Gastroesophageal sphincter (tissue), 4 donors: Measurements from ENCODE around the gene ENTPD2. TPM values are rescaled to one million over a fixed set of nuclear protein-coding genes. Genes with fewer than 3 reads are reported as not detected.

Experiments
- ATAC-seq: fragments of 150-250 bp; one replicate; pipeline ENCODE4 v1.9.1; 2016; ENCODE audit warnings: mild to moderate bottlenecking, moderate library complexity
- H3K27ac ChIP-seq, 4 donors: fragments of 200-600 bp; sonication (generic) in 3 of 4; 1 replicate in 3 of 4; 2 replicates in 1 of 4; pipeline ENCODE4 v1.5.1; 2016 to 2019
- H3K27me3 ChIP-seq: fragments of 200-600 bp; sonication (generic); one replicate; pipeline ENCODE4 v1.5.1; 2019
- H3K36me3 ChIP-seq, 2 donors: fragments of 200-600 bp; sonication (generic); one replicate each; pipeline ENCODE4 v1.5.1; 2019; ENCODE audit warnings: control low read depth in 1 of 2
- H3K4me1 ChIP-seq, 3 donors: fragments of 200-600 bp; sonication (generic); 1 replicate in 2 of 3; 2 replicates in 1 of 3; pipeline ENCODE4 v1.5.1; 2016 to 2019; ENCODE audit warnings: control low read depth in 2 of 3
- H3K4me3 ChIP-seq, 2 donors: fragments of 200-600 bp; sonication (generic); one replicate each; pipeline ENCODE4 v1.5.1; 2019; ENCODE audit warnings: mild to moderate bottlenecking in 1 of 2, moderate library complexity in 1 of 2
- H3K9me3 ChIP-seq, 3 donors: fragments of 200-600 bp; sonication (generic); one replicate each; pipeline ENCODE4 v1.5.1; 2017 to 2019; ENCODE audit warnings: control low read depth in 2 of 3
- CTCF ChIP-seq, 4 experiments: fragments of 200-600 bp in 2 of 4; fragments of 450-650 bp in 2 of 4; sonication (generic) in 1 of 4; IDR thresholded peaks; one replicate each; pipeline ENCODE4 v1.5.1; 2017 to 2019; ENCODE audit warnings: antibody characterized with exemption in 4 of 4, mild to moderate bottlenecking in 2 of 4, moderate library complexity in 2 of 4
- EP300 ChIP-seq: sonication (generic); formaldehyde crosslinking; IDR thresholded peaks from one replicate; pipeline ENCODE4 v1.6.1; 2017; ENCODE audit warnings: antibody characterized with exemption, mild to moderate bottlenecking
- POLR2A ChIP-seq, 2 donors: fragments of 450-650 bp; IDR thresholded peaks; one replicate each; pipeline ENCODE4 v1.6.1; 2017; ENCODE audit warnings: antibody characterized with exemption in 2 of 2, mild to moderate bottlenecking in 2 of 2, moderate library complexity in 1 of 2
- POLR2AphosphoS5 ChIP-seq: sonication (generic); formaldehyde crosslinking; IDR thresholded peaks from one replicate; pipeline ENCODE4 v1.6.1; 2017; ENCODE audit warnings: antibody characterized with exemption
- WGBS, 2 donors: methylation state at CpG; one replicate each; pipeline ENCODE4 v1.1.5; 2018; ENCODE audit warnings: low coverage in 1 of 2; 5-methylcytosine and 5-hydroxymethylcytosine counted together
- total RNA-seq, 4 donors: library from RNA; depleted of rRNA; stranded (reverse); fragments of >200 nt; gene quantifications; one replicate each; pipeline ENCODE4 v1.1.0, GENCODE V29; 2016

Gene ENTPD2
- total RNA-seq, 4 donors from 2014 or later, result 0.58 to 1.6 TPM; not detected in 2

DNA sequence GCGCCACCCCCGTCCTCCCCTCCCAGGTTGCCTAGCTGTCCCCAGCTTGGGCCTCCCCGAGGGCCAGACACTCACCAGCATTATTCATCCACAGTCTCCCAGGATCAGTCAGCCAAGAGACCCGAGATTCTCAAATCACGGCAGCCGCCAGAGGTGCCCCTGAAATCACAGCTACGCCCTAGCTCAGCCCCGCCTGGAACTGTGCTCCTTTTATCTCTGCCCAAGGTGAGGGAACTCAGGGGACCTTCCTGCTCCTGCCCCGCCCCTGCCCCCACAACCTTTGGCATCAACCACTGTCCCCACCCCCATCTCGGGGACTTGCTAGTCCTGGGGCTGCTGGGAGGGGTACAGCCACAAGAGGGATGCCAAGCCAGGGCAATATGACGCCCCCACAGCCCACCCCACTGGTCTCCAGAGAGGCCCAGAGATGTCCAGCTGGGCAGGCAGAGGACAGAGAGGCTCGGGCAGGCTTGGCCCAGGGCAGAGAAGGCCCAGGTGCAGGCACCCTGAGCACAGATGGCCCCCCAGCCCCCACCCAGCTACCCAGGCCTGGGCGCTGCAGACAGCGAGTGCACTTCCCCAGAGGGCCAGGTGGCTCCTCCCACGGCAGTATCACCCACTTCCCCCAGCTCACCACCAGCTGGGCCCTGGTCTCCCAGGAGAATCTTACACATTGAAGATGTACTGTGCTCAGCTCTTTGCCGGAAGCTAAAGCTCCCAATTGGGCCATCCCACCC, 21.8 kb downstream of the ENTPD2 start, which contains the start of gene FUT7:
Gene FUT7 (minus strand): TSS at position 185 of the 737 bp plus-strand sequence. CDS start 97 bp downstream, at position 88.
- H3K4me3 ChIP-seq, result no peak within 1 kb of the TSS

GRCh38 chr9:137030538-137031527, 23.0 kb downstream of the ENTPD2 start:
- TF ChIP-seq POLR2A (IDR thresholded peaks at IDR 0.05), result no peak
- TF ChIP-seq POLR2AphosphoS5, result no peak
- no peak for TF ChIP-seq CTCF (IDR thresholded peaks at IDR 0.05)
- H3K4me1 ChIP-seq, result peaks cover 0 to 51% (median 35%) of the 10 kb centered on the region in 3 donors
- H3K27ac ChIP-seq, result no peak overlapping the region
- no peak overlapping the region for H3K4me3 ChIP-seq
- 40 to 94% methylated on average over 1 to 25 of the region's 65 CpGs for WGBS, 2 donors
- peaks cover 16% of the 10 kb centered on the region for H3K27me3 ChIP-seq
- H3K9me3 ChIP-seq, result no peaks in the 10 kb centered on the region
- no peaks in the 10 kb centered on the region for H3K36me3 ChIP-seq
- ATAC-seq, result no peak

More for the DNA sequence above, 21.8 kb downstream of the ENTPD2 start, which contains the start of gene FUT7:
- Histone ChIP-seq H3K4me1 (peaks cover 0 to 41% (median 31%) of the 10 kb centered on the region in 3 donors), H3K36me3 (no peaks in the 10 kb centered on the region), H3K27ac (no peak within 1 kb of the TSS), H3K9me3 (no peaks in the 10 kb centered on the region), H3K27me3 (peaks cover 16% of the 10 kb centered on the region)
- TF ChIP-seq POLR2AphosphoS5 (no peak), POLR2A (IDR thresholded peaks at IDR 0.05) (no peak), CTCF (IDR thresholded peaks at IDR 0.05) (no peak), EP300 (no peak)
- ATAC-seq, result no peak
- WGBS, 2 donors, result no CpG with 5 or more reads among the region's 16 CpGs

DNA sequence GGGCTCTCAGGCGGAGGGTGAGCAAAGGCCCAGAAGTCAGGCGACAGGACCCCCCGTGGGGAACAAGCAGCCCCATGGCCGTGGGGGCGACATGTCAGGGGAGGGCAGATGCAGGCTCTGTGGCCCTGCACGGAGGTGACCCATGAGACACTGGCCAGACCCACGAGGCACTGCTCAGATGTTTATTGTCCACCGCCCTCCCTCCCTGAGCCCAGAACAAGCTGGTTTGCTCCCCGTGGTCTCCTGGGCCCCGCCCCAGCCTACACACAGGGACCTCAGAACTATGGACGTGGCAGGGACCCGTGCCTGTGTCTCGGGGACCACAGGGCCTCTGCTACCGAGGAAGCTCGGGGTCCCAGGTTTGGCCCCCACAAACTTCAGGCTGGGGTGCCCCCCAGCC, 23.9 kb downstream of the ENTPD2 start:
- Histone ChIP-seq H3K27ac (no peak overlapping the region), H3K27me3 (peaks cover 8% of the 10 kb centered on the region), H3K9me3 (no peaks in the 10 kb centered on the region), H3K36me3 (no peaks in the 10 kb centered on the region), H3K4me3 (no peak overlapping the region), H3K4me1 (peaks cover 0 to 51% (median 29%) of the 10 kb centered on the region in 3 donors)
- 80% methylated on average over 1 of the region's 15 CpGs; no CpG with 5 or more reads in 1 of the 2 donors for WGBS, 2 donors
- ATAC-seq, result no peak
- TF ChIP-seq POLR2AphosphoS5, result no peak
- no peak for TF ChIP-seq CTCF (IDR thresholded peaks at IDR 0.05)
- no peak for TF ChIP-seq POLR2A (IDR thresholded peaks at IDR 0.05)

- WGBS, 2 donors, result 6% methylated on average over 6 of the region's 19 CpGs; no CpG with 5 or more reads in 1 of the 2 donors
- H3K27ac ChIP-seq, result peak overlapping the region in 2 of 4 donors; percentile 68 to 76
Observed at GRCh38 chr9:137029058-137029936, 24.6 kb downstream of the ENTPD2 start.

More at GRCh38 chr9:137029058-137029936, 24.6 kb downstream of the ENTPD2 start:
- no peaks in the 10 kb centered on the region for H3K9me3 ChIP-seq
- peaks cover 0 to 44% (median 22%) of the 10 kb centered on the region in 3 donors for H3K4me1 ChIP-seq
- TF ChIP-seq CTCF (IDR thresholded peaks at IDR 0.05), result peak in 3 of 4 experiments; percentile 74 to 89 (median 84)
- no peak for TF ChIP-seq POLR2AphosphoS5
- TF ChIP-seq POLR2A (IDR thresholded peaks at IDR 0.05), result no peak
- peak overlapping the region in 1 of 2 donors; percentile 67 for H3K4me3 ChIP-seq
- peak; percentile 57 for ATAC-seq
- peaks cover 1% of the 10 kb centered on the region for H3K27me3 ChIP-seq
- H3K36me3 ChIP-seq, result no peaks in the 10 kb centered on the region
